B cell (primary cell): ENCODE results near the gene FMNL1.
A peak's percentile ranks its signal among the peaks of the same experiment; 100 is the strongest.

Experiments used
- CTCF ChIP-seq: fragments of 200-600 bp; IDR thresholded peaks from one replicate; pipeline ENCODE4 v1.8.0; 2022; ENCODE audit warnings: antibody characterized with exemption, mild to moderate bottlenecking
- EZH2 ChIP-seq: IDR thresholded peaks from 2 replicates; pipeline ENCODE4 v1.6.1; 2012; ENCODE audit warnings: borderline replicate concordance, low read depth, mild to moderate bottlenecking, moderate library complexity, low read length; ENCODE audit not compliant: insufficient read depth, poor library complexity, severe bottlenecking

- TF ChIP-seq CTCF (peak; percentile 61), EZH2 (no peak)
These were observed 13.1 kb downstream of the FMNL1 start for GRCh38 chr17:45234641-45235415.
